HG02588 (cell line): ENCODE data around the gene FRMD5.

ENCODE experiments used
- ATAC-seq: cut with Tn5 transposase; IDR thresholded peaks from one replicate; pipeline ENCODE4 v1.9.1; 2021; ENCODE audit warnings: mild to moderate bottlenecking, moderate library complexity; ENCODE audit not compliant: unreplicated experiment

The FRMD5 gene

DNA sequence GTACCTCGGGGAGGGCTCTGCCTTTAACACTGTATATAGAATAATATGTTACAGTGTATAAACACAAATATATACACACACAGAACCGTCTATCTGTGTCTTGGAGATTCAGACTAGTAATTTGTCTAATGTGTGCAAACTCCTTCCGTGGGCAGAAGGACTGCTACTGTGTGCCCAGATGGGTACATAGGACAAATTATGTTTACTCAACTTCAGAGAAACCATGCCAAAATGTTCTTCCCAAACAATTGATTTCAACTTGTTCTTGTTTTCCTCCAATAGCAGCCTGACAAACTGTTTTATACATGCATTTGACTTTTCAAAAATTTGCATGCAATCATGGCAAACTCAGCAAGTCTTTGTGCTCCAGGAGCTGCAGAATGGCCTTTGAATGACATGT, 97.5 kb downstream of the FRMD5 start:
- ATAC-seq: no peak

DNA sequence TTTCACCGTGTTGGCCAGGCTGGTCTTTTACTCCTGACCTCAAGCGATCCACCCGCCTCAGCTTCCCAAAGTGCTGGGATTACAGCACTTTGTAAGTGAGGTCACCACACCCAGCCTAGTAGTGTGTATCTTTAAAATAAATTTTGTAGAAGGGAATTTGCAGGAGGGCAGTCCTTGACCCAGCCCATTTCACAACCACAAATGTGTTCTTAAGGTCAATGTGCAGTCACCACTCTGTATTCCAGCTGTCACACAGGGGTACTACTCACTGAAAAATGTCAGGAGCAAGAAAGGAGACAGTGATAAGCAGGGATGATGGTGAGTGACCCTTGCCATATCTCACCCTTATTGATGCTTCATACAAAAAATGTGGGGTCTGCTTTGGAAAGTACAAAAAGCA, 98.5 kb downstream of the FRMD5 start:
- no peak for ATAC-seq

DNA sequence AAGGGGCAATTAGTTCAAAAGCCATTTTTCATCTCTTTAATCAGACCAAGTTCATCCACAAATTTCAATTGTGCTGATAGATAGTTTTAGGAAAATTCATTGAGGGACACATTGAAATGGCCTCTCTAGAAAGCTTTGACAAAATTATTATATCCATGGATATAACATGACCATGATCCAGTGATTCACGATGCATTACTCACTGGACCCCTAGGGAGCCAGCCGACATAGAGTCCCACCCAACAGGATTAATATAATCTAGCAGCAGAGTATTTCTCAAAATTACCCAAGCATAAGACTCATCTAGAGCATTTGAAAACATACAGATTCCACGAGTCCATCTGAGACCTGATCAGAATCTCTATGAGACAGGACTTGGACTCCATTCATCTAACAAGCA, 100.3 kb downstream of the FRMD5 start:
- ATAC-seq: no peak

DNA sequence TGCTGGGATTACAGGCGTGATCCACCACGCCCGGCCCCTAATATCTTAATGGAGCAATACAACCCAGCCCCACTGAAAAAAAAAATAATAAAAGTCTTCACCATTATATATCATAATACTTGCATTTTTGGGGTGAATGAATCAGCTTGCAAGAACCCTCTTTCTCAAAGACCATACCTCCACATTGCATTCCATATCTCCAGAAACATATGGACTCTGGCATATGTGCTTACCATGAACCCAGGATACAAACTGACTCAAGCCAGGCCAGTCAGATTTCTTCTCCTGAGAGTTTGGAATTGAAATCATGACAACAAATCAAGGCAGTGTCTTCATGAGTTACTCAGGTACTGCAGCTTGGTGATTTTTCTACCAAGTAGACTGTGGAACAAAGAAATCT, 101.2 kb downstream of the FRMD5 start:
- ATAC-seq: no peak

DNA sequence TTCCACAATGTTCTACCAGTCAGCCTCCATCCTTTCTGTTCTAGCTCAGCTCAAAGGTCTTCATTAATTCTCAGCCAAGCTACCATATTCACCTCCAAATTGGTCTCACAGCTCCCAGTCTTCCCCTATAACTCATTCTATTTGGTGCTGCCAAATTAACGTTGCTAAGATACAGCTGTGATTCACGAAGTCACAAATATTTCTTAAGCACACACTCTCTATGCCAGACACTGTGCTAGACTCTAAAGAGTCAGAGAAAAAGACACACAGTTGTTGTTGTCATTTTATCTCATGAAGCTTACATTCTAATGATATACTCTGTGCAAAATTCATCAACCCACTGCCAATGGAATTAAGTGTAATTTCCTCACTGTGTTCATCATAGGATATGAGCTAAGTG, 102.8 kb downstream of the FRMD5 start:
- no peak for ATAC-seq

DNA sequence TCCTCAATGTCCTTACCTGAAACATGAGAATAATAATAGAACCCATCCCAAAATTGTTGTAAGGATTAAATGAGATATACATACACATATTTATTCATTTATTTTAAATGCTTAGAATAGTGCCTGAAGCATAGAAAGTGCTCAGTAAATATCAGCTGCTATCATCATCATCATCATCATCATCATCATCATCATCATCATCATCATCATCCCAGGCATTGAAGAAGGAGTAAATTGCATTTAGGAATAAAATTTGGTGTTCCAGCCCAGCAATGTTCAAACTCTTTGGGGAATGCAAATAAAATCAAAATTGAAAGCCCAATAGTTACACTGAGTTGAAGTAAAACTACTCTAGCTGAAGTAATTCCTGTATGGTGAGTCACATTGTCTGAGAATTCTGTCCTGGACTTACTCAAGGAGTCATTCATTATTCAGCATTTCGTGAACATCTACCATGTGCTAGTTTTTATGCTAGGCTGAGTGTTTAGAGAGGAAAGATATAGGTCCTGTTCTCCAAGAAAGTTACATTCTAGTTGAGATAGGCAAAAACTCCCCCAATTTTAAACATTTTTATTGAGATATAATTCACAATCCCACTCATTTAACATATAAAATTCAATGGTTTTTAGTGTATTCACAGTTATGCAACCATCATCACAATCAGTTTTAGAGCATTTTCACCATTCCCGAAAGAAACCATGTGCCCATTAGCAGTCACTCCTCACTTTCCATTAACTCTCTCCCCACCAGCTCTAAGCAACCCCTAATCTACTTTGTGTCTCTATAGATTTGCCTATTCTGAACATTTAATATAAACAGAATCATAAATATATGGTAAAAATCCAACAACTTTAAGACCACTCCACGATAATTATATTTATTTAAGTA, 107.2 kb downstream of the FRMD5 start:
- no peak for ATAC-seq

DNA sequence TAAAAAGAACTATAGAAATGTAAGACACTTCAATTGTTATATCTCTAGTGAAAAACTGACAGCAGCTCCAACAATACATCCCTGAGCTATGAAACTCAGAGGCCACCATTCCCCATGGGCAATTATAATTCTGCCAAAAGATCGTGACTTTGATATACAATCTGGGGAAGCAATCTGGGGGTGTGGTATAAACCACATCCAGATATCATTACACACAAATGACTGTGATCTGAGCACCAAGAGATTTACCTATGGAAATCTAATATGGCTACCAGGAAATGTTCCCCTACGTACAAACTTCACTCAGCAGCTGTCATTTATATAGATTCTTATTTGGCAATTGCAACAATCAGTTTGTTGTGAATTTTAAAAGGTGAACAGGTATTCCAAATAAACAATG, 110.3 kb downstream of the FRMD5 start:
- ATAC-seq: no peak

DNA sequence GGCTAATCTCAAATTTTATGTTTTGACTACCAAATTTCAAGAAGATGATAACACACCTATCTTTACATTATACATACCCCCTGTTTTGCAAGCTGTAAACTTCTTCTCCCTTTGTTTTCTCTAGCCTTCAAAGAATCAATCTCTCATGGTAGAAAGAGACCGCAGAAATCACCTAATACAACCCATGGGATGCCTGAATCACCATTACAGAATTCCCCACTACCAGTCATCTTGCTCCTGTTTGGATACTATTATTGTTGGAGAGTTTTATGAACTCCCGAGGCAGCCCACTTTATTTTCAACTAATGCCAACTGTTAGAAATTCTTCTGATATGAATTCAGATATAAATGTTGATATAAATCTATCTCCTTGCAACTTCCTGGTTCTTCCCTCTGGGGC, 110.9 kb downstream of the FRMD5 start:
- ATAC-seq: no peak

DNA sequence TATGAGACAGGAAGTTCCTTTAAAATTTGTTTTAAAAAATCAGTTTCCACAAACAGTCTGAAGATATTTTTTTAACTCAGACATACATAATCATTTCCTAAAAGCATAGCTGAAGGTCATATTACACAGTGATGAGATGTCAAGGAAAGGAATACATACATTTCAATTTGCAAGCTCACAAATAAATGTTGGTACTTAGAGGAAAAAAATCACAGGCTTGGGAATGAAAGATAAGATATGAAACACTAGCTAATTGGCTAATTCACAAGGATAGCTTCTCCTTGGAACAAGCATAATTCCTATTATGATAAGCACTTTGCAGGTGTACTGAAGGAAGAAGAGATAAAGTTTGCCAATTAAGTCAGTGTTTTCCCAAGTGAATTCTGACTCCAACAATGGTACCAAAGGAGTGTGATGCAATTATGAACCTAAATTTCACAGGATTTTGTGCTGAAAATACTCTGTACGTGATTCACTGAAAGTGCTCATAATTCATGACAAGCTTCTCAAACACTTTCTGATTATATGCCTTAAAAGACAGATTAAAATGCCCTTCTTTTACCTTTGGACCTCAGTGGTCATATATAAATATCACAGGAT, 112.4 kb downstream of the FRMD5 start:
- no peak for ATAC-seq

DNA sequence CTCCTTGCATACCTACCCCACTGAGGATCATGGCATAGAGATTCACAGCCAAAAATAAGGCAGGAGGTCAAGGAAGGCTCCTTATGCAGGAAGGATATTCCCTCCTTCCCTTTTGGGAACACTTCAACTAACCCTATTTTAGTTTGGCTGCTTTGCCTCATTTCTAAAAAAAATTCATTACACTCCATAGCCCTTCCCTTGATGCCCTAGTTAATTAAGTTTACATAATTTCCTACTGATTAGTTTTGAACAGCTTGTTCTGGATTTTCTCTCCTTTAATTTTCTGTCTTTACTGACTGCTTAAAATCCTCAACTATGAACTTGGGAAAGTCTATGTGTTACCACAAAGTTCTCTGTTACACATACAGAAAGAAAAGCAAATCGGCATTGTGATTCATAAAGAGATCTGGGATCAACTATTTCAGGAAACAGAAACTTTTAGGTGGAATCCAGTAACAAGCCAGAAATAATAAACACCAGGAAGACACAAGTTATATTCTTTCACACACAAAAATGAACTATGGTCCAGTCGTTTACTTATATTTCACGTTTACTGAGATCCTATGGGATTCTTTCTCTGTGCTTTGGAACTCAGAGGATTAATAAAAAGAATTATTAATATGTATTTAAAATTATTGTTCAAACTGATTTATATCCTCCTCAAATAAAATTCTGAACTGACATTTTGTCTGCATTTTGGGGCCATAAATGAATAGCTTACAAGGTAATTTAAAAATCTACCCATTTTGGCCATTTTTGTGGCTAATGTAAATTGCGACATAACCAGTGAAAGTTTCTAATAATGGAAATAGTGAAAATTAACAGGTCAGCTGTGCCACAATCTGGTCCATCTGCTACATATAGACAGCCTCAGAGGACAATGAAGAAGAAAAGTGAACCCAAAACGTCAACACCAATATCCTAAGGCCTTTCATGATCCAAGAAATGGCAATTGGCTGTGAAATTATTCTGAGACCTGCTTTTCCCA, 113.8 kb downstream of the FRMD5 start:
- no peak for ATAC-seq

DNA sequence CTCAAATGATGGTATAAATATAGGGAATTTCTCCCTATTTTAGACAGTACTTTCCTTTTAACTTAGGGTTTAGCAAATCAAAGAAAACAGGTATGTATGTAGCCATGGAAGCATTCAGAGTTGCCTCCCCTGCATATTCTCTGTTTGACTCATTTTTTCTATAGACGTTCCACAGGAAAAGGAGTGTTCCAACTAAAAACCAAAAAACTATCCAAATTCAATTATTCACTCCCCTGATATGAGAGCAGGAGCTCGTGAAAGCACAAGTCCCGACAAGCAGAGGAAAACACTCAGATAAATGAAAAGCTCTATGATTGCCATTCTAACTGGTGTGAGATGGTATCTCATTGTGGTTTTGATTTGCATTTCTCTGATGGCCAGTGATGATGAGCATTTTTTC, 119.5 kb downstream of the FRMD5 start:
- no peak for ATAC-seq

DNA sequence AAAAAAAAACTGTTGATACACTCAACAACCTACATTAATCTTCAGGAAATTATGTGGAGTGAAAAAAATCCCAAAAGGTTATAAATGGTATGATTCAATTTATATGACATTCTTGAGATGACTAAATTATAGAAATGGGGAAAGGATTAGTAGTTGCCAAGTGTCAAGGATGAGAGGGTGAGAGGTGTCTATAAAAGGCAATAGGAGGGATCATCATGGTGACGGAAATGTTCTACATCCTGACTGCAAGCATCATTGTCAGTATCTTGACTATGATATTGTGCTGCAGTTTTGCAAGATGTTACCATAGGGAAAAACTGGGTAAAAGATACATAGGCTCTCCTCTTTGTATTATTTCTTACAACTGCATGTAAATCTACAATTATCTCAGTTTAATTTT, 125.6 kb downstream of the FRMD5 start:
- ATAC-seq: no peak

DNA sequence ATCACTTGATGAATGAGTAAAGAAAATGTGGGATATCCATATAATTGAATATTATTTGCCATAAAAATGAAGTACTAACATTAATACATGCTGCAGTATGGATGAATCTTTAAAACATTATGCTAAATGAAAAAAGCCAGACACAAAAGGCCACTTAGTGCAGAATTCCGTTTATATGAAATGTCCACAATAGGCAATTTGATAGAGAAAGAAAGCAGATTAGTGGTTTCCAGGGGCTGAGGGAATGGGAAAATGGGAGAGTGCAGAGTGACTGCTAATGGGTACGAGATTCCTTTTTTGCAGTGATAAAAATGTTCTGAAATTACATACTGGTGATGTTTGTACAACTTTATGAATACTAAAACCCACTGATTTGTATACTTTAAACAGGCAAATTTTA, 126.7 kb downstream of the FRMD5 start:
- no peak for ATAC-seq

DNA sequence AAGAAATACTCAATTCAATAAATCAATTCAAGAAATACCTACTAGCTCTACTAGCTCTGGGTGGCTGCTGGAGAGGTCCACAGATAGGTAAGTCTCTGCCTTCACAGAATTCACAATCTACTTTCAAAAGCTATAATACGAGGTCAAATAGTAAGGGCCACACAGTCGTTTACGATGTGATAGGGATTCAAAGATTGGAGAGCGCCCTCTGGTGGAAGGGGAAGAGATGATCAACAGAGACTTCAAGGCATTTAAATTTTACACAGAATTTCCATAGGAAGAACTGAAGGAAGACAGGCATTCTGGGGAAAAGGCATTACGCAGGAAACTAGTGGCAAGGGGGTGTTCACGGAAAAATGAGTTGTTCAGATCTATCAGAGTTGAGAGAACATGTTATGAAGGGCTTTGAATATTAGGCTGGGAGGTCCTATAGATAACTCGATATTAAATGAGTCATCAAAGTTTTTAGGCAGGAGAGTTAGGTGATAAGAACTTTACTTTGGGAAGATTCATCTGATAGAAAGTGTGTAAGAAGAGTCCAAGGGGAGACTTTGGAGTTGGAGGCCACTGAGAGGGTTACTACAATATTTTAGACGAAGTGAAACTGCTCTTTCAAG, 128.8 kb downstream of the FRMD5 start:
- no peak for ATAC-seq

DNA sequence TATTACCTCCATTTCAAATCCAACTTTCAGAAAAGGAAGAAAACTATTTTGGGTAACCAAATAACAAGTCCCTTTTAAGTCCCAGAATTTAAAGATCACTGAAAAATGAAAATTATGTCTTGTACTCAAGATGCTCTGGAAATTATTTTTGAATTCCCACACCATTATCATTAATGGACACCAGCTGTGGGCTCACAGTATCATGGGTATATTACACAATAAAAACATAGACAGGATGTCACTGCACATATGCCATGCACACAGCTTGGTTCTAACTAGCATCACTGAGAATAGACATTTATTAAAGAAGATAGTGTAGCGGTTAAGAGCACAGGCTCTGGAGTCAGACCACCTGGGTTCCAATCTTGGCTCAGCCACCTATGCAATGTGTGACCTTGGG, 130.4 kb downstream of the FRMD5 start:
- no peak for ATAC-seq

DNA sequence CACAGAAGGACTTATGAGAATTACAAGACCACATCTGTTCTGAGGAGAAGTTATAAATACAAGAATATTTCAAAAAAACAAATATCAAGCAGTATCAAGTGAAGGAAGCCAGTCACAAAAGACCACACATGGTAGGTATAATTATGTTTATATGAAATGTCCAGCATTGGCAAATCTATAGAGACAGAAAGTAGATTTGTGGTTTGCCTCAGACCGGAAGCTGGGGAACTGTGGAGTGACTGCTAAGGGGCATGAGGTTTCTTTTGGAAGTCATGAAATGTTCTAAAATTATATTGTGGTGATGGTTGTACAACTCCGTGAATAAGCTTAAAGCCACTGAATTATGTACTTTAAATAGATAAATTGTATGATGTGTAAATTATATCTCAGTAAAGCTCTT, 136.9 kb downstream of the FRMD5 start:
- no peak for ATAC-seq

DNA sequence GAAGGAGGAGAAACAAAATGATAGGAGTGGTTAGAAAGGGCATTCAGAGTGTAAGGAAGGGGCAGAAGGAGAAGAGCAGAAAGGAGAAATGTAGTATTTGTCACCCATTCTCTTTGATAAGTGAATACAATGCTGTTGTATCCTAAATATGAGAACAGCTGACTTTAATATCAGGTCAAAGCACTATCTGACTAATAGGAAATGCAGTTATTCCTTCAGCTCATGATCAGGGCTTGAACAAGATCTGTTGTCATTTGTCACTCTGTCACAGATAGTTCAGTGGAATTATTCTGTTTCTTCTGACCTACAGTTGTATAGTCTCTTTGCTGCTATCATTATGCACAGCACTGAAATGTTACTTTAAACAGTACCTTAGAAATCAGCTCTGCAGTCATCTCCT, 149.4 kb downstream of the FRMD5 start:
- no peak for ATAC-seq

DNA sequence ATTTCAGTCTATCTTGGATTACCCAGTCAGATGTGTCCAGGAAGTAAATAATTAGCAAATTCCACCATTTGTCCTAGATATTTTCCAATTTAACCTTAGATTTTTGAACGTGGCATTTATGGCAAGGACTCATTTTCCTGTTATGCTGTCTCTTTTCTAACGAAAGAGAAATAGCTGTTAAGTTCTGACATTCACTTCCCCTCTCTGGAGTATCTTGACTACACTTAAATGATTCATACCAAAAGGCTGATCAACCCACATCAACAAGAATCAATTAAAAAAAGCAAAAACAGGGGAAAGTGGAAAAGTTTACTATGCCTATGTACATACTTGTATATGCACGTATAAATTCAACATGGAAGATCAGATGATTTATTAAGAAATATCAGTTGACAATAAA, 149.9 kb downstream of the FRMD5 start:
- no peak for ATAC-seq

DNA sequence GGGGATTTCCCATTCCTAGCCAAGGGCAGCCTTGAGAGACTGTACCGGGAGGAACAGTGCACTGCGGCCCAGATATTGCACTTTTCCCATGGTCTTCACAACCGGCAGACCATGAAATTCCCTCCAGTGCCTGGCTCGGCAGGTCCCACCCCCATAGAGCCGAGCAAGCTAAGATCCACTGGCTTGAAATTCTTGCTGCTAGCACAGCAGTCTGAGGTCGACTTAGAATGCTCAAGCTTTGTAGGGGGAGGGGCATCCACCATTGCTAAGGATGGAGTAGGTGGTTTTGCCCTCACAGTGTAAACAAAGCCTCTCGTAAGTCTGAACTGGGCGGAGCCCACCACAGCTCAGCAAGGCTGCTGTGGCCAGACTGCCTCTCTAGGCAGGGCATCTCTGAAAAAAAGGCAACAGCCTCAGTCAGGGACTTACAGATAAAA, 156.3 kb downstream of the FRMD5 start:
- ATAC-seq: no peak

DNA sequence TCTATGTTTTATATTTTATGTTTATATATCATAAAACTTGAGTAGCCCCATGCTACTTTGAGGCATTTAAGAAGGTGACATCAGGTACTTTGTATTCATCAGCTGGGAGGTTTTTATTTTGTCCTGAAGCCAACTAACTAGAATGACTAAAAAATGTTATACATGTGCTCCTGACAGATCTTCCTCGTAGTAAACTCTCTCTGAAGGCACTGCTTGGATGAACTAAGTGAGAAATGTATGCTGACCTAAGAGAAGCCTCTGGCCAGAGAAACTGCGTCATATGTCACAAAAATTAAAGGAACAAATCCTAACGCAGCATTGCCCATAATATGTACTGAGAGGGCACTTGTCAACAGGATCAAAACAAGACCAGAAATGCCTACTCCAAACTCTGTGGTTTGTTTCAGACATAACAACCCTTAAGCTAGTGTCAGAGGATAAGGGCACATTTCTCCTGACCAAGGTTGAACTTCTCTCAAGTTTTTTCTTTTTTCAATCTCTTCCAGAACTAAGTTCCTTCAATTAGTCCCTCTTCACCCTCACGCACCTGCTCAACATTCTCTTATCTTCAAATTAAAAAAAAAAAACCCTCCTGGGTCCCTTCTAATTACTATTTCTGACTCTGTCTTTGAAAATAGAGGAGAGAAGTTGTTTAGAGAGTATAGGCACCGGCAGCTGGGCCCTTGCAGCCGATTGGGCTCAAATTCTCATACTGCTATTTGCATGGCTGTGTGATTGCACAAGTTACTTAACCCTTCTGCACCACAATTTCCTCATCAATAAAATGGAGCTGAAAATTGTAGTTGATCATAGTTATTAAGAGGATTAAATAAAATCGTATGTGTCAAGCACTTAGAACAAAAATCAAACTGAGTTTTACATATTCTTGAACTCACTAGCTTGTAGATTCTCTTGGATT, 159.0 kb downstream of the FRMD5 start:
- no peak for ATAC-seq
